D341Med (cell line): ENCODE data around the gene SSX7.
"Not testable (repeated sequence)": the region's sequence is repeated elsewhere in the genome, so short reads cannot be mapped to it uniquely, and the experiment has no call there.

Source experiments
- DNase-seq: peaks from one replicate; pipeline ENCODE4 v3.0.0; 2012; ENCODE audit warnings: low spot score

The SSX7 gene

GRCh38 chrX:52654800-52655199 is at the start of gene SSX7:
Gene SSX7 (minus strand): TSS chrX:52654900. CDS start chrX:52653472, 1,428 bp downstream.
- DNase-seq: not testable (repeated sequence)

GRCh38 chrX:52692034-52692433 is 37.3 kb upstream of the SSX7 start:
- not testable (repeated sequence) for DNase-seq

GRCh38 chrX:52662218-52662617 is 7.5 kb upstream of the SSX7 start:
- DNase-seq: not testable (repeated sequence)

- DNase-seq: not testable (repeated sequence)
These were observed 775 bp upstream of the SSX7 start for GRCh38 chrX:52655475-52655874.

- DNase-seq: not testable (repeated sequence)
These were observed 4.0 kb downstream of the SSX7 start for GRCh38 chrX:52650676-52651075.

GRCh38 chrX:52648956-52649355 is 5.7 kb downstream of the SSX7 start:
- not testable (repeated sequence) for DNase-seq

GRCh38 chrX:52628483-52628882 is 26.2 kb downstream of the SSX7 start:
- not testable (repeated sequence) for DNase-seq

- DNase-seq: not testable (repeated sequence)
These were observed 34.0 kb downstream of the SSX7 start for GRCh38 chrX:52620661-52621060.

- DNase-seq: no peak
These were observed 45.7 kb downstream of the SSX7 start for GRCh38 chrX:52608961-52609360.

GRCh38 chrX:52603151-52603550 is 51.5 kb downstream of the SSX7 start:
- DNase-seq: not testable (repeated sequence)

- no peak for DNase-seq
These were observed 55.8 kb downstream of the SSX7 start for GRCh38 chrX:52598886-52599285.

- no peak for DNase-seq
These were observed 60.0 kb downstream of the SSX7 start for GRCh38 chrX:52594658-52595057.
